ENCODE measurements around the gene MSH3. TPM values are rescaled to one million over a fixed set of nuclear protein-coding genes. Genes with fewer than 3 reads are reported as not detected.

Gene MSH3
- total RNA-seq, 3 donors from 2014 or later (not counting 1 experiment from before 2014, with no cell fraction given) = 11.6 to 17.1 (median 15.5) TPM

GRCh38 chr5:80608731-80609130 is 45.7 kb upstream of the MSH3 start:
- ATAC-seq (peak in 1 of 3 donors; percentile 48), DNase-seq (no peak)
- no peak overlapping the region for H3K27ac Mint-ChIP-seq
- no peak for TF ChIP-seq CTCF (IDR thresholded peaks at IDR 0.05)
- WGBS (ENCODE audit: insufficient coverage) = no CpG with 5 or more reads among the region's 1 CpG
- peaks cover 7% of the 10 kb centered on the region for H3K36me3 Mint-ChIP-seq
- no peaks in the 10 kb centered on the region for H3K27me3 Mint-ChIP-seq (ENCODE audit: low read depth in 2 of 2)
- H3K4me3 Mint-ChIP-seq = no peak overlapping the region
- H3K36me3 ChIP-seq (ENCODE audit: control insufficient read depth, insufficient read depth, low read length) = no peaks in the 10 kb centered on the region
- no peak overlapping the region for H3K27ac ChIP-seq (ENCODE audit: low read length)
- H3K9me3 ChIP-seq (ENCODE audit: control insufficient read depth, insufficient read depth, low read length) = no peaks in the 10 kb centered on the region
- no peaks in the 10 kb centered on the region for H3K4me1 ChIP-seq (ENCODE audit: control insufficient read depth, insufficient read depth, low read length)
- intact Hi-C loops (cut with micrococcal nuclease) = no loop called here
- no peak overlapping the region for H3K4me3 ChIP-seq (ENCODE audit: low read length)
- H3K27me3 ChIP-seq (ENCODE audit: control insufficient read depth, insufficient read depth, low read length) = no peaks in the 10 kb centered on the region
- peaks cover 2 to 5% of the 10 kb centered on the region in 2 donors for H3K9me3 Mint-ChIP-seq
- no peaks in the 10 kb centered on the region for H3K4me1 Mint-ChIP-seq

- H3K9me3 ChIP-seq (ENCODE audit: control insufficient read depth, insufficient read depth, low read length) = no peaks in the 10 kb centered on the region
- Mint-ChIP-seq H3K27ac (no peak overlapping the region), H3K4me3 (no peak overlapping the region), H3K4me1 (no peaks in the 10 kb centered on the region), H3K27me3 (ENCODE audit: low read depth in 2 of 2) (no peaks in the 10 kb centered on the region), H3K36me3 (peaks cover 7% of the 10 kb centered on the region), H3K9me3 (peaks cover 2 to 5% of the 10 kb centered on the region in 2 donors)
- no peak for TF ChIP-seq CTCF (IDR thresholded peaks at IDR 0.05)
- no peaks in the 10 kb centered on the region for H3K36me3 ChIP-seq (ENCODE audit: control insufficient read depth, insufficient read depth, low read length)
- no peak overlapping the region for H3K4me3 ChIP-seq (ENCODE audit: low read length)
- intact Hi-C loops (cut with micrococcal nuclease) = no loop called here
- 75% methylated on average over 1 of the region's 1 CpG for WGBS (ENCODE audit: insufficient coverage)
- ATAC-seq (no peak), DNase-seq (no peak)
- no peak overlapping the region for H3K27ac ChIP-seq (ENCODE audit: low read length)
- H3K27me3 ChIP-seq (ENCODE audit: control insufficient read depth, insufficient read depth, low read length) = no peaks in the 10 kb centered on the region
- no peaks in the 10 kb centered on the region for H3K4me1 ChIP-seq (ENCODE audit: control insufficient read depth, insufficient read depth, low read length)
Measured at GRCh38 chr5:80609692-80610091, 44.8 kb upstream of the MSH3 start.

DNA sequence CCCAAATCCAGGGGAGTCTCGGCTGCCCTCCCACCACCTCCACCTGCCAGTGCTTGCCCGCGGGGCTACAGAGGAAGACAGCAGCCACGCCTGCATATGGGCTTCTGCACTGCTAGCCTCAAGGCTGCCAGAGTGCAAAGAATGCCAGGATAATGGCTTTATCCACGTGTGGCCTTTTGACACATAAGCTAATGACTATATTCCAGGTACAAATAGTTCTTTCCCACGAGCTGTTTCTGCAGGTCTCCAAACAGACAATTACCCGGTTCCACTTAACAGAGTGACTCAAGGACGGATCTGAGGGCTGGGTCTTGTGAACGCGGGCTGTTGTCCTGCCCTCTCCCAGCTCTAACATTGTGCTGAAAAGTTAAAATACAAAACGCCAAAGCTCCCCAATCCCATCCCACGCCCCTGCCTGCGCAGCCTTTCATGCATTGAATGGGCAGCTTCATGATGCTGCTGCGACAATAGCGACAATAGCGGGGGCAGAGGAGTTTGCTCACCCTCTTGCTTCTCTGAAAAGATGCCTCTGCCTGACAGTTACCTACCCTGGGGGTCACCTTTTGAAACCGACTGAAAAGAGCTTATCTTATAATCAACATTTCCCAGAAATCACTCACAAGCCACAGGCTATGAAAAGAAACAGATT is 39.1 kb upstream of the MSH3 start:
- no peak overlapping the region for H3K4me3 Mint-ChIP-seq
- H3K9me3 Mint-ChIP-seq = peaks cover 0 to 2% of the 10 kb centered on the region in 2 donors
- no peaks in the 10 kb centered on the region for H3K36me3 Mint-ChIP-seq
- Histone ChIP-seq H3K36me3 (ENCODE audit: control insufficient read depth, insufficient read depth, low read length) (no peaks in the 10 kb centered on the region), H3K4me1 (ENCODE audit: control insufficient read depth, insufficient read depth, low read length) (no peaks in the 10 kb centered on the region), H3K9me3 (ENCODE audit: control insufficient read depth, insufficient read depth, low read length) (no peaks in the 10 kb centered on the region), H3K4me3 (ENCODE audit: low read length) (no peak overlapping the region), H3K27ac (ENCODE audit: low read length) (no peak overlapping the region), H3K27me3 (ENCODE audit: control insufficient read depth, insufficient read depth, low read length) (no peaks in the 10 kb centered on the region)
- no peak overlapping the region for H3K27ac Mint-ChIP-seq
- TF ChIP-seq CTCF (IDR thresholded peaks at IDR 0.05) = no peak
- intact Hi-C loops (cut with micrococcal nuclease) = no loop called here
- DNase-seq (no peak), ATAC-seq (no peak)
- no peaks in the 10 kb centered on the region for H3K27me3 Mint-ChIP-seq (ENCODE audit: low read depth in 2 of 2)
- 89% methylated on average over 17 of the region's 17 CpGs for WGBS (ENCODE audit: insufficient coverage)
- no peaks in the 10 kb centered on the region for H3K4me1 Mint-ChIP-seq

- 96% methylated on average over 3 of the region's 4 CpGs for WGBS (ENCODE audit: insufficient coverage)
- H3K27me3 Mint-ChIP-seq (ENCODE audit: low read depth in 2 of 2) = no peaks in the 10 kb centered on the region
- H3K4me3 Mint-ChIP-seq = no peak overlapping the region
- no peaks in the 10 kb centered on the region for H3K4me1 Mint-ChIP-seq
- intact Hi-C loops (cut with micrococcal nuclease) = no loop called here
- Histone ChIP-seq H3K9me3 (ENCODE audit: control insufficient read depth, insufficient read depth, low read length) (no peaks in the 10 kb centered on the region), H3K4me3 (ENCODE audit: low read length) (no peak overlapping the region), H3K27ac (ENCODE audit: low read length) (no peak overlapping the region), H3K4me1 (ENCODE audit: control insufficient read depth, insufficient read depth, low read length) (no peaks in the 10 kb centered on the region), H3K36me3 (ENCODE audit: control insufficient read depth, insufficient read depth, low read length) (no peaks in the 10 kb centered on the region), H3K27me3 (ENCODE audit: control insufficient read depth, insufficient read depth, low read length) (no peaks in the 10 kb centered on the region)
- no peaks in the 10 kb centered on the region for H3K9me3 Mint-ChIP-seq
- ATAC-seq (no peak), DNase-seq (no peak)
- no peaks in the 10 kb centered on the region for H3K36me3 Mint-ChIP-seq
- TF ChIP-seq CTCF (IDR thresholded peaks at IDR 0.05) = no peak
- no peak overlapping the region for H3K27ac Mint-ChIP-seq
Measured at GRCh38 chr5:80618438-80618837, 36.0 kb upstream of the MSH3 start.

All from natural killer cell (primary cell).